NCI-H510A (cell line): ENCODE data around the gene UBXN7.
"Not testable (repeated sequence)": the region's sequence is repeated elsewhere in the genome, so short reads cannot be mapped to it uniquely, and the experiment has no call there.

Source experiments
- DNase-seq: peaks from one replicate; lab custom pipeline; 2025; lab: John Stamatoyannopoulos, UW

Gene UBXN7

GRCh38 chr3:196432137-196432879 is at the start of gene UBXN7:
UBXN7 (minus strand) TSS chr3:196432427; CDS start chr3:196432399, 28 bp downstream.
- DNase-seq, result peak; percentile 87

DNA sequence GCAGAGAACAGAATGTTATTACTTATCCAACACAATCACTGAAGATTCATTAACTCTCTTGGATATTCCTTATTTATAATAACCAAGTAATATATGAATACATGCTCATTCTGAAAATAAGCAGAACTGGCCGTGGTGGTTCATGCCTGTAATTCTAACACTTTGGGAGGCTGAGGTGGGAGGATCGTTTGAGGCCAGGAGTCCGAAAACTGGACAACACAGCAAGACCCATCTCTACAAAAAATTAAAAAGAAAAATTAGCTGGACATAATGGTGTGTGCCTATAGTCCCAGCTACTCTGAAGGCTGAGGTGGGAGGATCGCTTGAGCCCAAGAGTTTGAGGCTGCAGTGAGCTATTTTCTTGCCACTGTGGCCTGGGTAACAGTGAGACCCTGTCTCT is 45.5 kb upstream of the UBXN7 start:
- no peak for DNase-seq

GRCh38 chr3:196472286-196472685 is 40.1 kb upstream of the UBXN7 start:
- no peak for DNase-seq

- no peak for DNase-seq
Observed at GRCh38 chr3:196471551-196471950, 39.3 kb upstream of the UBXN7 start.

- DNase-seq, result not testable (repeated sequence)
Observed at GRCh38 chr3:196470182-196470581, 38.0 kb upstream of the UBXN7 start.

- no peak for DNase-seq
Observed at GRCh38 chr3:196463804-196464203, 31.6 kb upstream of the UBXN7 start.

DNA sequence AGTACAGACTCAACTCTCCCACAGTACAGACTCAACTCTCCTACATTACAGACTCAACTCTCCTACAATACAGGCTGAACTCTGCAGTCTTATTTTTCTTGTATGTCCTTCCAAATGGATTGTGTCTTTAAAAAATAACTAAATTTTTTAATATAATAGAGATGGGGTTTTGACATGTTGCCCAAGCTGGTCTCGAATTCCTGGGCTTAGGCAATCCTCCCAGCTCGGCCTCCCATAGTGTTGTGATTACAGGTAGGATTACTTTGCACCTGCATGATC is 31.2 kb upstream of the UBXN7 start:
- DNase-seq, result no peak

DNA sequence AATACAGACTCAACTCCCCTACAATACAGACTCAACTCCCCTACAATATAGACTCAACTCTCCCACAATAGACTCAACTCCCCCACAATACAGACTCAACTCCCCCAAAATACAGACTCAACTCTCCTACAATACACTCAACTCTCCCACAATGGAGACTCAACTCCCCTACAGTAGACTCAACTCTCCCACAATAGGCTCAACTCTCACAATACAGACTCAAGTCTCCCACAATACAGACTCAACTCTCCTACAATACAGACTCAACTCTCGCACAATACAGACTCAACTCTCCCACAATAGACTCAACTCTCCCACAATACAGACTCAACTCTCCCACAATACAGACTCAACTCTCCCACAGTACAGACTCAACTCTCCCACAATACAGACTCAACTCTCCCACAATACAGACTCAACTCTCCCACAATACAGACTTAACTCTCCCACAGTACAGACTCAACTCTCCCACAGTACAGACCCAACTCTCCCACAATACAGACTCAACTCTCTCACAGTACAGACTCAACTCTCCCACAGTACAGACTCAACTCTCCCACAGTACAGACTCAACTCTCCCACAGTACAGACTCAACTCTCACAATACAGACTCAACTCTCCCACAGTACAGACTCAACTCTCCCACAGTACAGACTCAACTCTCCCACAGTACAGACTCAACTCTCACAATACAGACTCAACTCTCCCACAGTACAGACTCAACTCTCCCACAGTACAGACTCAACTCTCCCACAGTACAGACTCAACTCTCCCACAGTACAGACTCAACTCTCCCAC is 30.7 kb upstream of the UBXN7 start:
- DNase-seq, result not testable (repeated sequence)

DNA sequence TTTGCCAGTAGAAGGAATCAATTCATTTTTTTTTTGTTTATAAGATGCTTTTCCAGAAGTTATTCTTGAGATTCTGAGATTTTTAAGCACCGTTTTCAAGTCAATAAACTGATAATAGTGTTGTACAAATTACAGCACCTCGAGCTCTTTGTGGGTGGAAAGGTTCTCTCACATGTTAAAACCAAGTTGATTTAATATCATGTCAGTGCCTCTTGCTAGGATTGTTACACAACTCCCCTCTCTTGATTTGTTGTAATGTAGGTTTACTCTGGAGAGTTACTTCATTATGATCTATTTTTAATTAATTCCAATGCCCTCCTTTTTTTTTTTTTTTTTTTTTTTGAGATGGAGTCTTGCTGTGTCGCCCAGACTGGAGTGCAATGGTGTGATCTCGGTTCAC is 25.8 kb upstream of the UBXN7 start:
- DNase-seq, result no peak

GRCh38 chr3:196457470-196457869 is 25.2 kb upstream of the UBXN7 start:
- not testable (repeated sequence) for DNase-seq

- DNase-seq, result no peak
Observed at GRCh38 chr3:196454935-196455334, 22.7 kb upstream of the UBXN7 start.

- not testable (repeated sequence) for DNase-seq
Observed at GRCh38 chr3:196445391-196445790, 13.2 kb upstream of the UBXN7 start.

DNA sequence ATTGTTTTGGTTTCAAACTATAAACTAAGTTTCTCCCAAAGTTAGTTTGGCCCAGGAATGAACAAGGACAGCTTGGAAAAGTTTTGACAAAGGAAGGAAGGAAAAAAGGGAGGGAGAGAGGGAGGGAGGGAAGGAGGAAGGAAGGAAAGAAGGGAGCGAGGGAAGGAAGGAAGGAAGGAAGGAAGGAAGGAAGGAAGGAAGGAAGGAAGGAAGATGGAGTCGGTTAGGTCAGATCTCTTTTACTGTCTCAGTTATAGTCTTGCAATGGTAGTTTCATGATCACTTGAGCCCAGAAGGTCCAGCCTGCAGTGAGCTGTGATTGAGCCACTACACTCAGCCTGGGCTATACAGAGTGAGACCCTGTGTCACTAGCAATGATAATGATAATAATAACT is 12.3 kb upstream of the UBXN7 start:
- DNase-seq, result no peak

- DNase-seq, result no peak
Observed at GRCh38 chr3:196440696-196441095, 8.5 kb upstream of the UBXN7 start.

DNA sequence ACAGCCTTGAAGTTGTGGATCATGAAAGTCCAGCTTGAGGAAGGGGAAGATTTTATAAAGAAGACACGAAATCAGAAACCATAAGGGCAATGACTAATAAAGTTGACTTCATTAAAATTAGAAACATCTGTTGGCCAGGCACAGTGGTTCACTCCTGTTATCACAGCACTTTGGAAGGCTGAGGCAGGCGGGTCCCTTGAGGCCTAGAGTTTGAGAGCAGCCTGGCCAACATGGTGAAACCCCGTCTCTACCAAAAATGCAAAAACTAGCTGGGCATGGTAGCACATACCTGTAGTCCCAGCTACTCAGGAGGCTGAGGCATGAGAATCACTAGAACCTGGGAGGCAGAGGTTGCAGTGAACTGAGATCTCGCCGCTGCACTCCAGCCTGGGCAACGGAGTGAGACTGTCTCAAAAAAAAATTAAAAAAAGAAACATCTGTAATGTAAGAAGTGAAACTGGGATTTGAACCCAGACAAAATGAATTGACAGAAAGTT is 7.9 kb upstream of the UBXN7 start:
- DNase-seq, result no peak

DNA sequence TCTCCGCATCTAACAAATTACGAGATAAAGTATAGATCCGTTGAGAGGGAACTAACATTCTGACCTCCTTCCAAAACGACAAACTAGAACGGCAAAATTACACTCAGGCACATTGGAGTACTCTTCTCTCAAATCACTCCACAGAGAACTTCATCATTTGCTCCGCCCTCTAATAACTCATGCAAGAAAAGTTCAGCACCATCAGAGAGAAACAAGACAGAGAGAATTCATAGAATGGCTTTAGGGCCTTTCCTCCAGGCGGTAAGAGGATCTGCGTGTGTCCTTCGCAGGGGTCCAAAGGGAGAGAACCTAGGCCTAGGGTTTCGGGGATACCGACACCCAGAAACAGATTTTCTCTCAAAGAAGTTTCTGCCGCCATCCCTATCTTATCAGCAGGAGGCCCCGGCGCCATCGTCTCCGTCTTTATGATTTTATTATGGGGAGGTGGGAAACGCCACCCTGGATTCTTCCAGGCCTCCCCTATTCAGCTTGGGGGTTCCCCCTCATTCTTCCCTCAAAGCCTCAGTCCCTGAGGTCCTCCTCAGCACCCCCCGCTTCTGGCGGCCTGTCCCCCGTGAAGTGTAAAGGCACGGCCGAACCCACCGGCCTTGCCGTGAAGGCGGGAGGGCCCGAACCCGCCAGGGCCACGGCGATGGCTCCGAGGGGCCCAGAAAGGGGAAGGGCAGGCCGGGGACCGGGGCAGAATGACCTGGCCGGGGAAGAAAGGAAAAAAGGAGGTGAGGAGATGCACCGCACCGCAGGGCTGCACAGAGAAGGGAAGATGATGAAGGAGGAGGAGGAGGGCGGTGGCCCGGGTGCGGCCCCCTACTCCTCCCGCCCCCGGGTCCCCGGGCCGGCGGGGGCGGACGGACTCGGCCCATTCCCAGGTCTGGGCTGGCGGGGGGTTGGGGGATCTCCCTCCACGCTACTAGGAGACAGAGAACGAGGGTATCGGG is 768 bp downstream of the UBXN7 start:
- peak; percentile 19 for DNase-seq

- no peak for DNase-seq
Observed at GRCh38 chr3:196428041-196428440, 4.2 kb downstream of the UBXN7 start.

GRCh38 chr3:196424421-196424820 is 7.8 kb downstream of the UBXN7 start:
- not testable (repeated sequence) for DNase-seq

- DNase-seq, result peak; percentile 77
Observed at GRCh38 chr3:196423044-196423781, 9.0 kb downstream of the UBXN7 start.

DNA sequence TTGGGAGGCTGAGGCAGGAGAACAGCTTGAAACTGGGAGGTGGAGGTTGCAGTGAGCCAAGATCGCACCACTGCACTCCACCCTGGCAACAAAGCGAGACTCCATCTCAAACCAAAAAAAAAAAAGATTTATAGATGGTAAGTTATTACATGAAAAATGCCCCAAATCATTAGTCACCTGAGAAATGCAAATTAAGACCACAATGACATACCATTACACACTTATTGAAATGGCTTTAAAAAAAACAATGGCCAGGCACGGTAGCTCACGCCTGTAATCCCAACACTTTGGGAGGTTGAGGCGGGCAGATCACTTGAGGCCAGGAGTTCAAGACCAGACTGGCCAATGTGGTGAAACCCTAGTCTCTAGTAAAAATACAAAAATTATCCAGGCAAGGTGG is 10.6 kb downstream of the UBXN7 start:
- not testable (repeated sequence) for DNase-seq

GRCh38 chr3:196419386-196419785 is 12.8 kb downstream of the UBXN7 start:
- no peak for DNase-seq

DNA sequence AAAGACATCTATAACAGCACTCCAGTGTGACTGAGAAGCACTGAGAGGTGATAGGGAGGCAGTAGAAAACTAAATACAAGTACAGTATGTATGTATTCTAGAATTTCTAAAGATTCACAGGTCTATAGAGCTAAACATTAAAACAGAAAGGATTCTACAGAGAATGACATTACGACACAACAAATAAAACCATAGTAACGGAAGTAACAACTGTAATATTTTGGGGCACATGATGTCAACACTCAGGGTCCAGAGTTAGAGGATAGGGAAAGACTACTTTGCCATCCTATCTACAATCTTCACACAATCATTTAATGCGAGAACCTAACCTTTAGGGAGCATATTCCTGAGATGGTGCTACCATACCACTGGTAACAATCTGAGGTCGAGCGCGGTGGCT is 13.6 kb downstream of the UBXN7 start:
- no peak for DNase-seq
